ENCODE results near the gene UNC13A.

UNC13A gene

DNA sequence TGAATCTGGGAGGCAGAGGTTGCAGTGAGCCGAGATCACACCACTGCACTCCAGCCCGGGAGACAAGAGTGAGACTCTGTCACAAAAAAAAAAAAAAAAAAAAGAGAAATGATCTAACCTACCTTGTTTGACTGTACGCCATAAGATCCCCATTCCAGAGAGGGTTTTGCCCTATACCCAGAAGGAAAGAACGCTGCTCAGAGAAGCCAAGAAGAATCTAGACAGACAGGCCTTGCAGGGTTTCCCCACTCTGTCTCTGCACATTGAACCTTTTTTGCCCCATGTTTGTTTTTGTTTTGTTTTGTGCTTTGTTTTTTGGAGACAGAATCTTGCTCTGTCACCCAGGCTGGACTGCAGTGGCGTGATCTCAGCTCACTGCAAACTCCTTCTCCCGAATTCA, 23.7 kb upstream of the UNC13A start:
- in situ Hi-C loops (cut with MboI; ENCODE audit: low sequenced_read_pairs): no loop called here

DNA sequence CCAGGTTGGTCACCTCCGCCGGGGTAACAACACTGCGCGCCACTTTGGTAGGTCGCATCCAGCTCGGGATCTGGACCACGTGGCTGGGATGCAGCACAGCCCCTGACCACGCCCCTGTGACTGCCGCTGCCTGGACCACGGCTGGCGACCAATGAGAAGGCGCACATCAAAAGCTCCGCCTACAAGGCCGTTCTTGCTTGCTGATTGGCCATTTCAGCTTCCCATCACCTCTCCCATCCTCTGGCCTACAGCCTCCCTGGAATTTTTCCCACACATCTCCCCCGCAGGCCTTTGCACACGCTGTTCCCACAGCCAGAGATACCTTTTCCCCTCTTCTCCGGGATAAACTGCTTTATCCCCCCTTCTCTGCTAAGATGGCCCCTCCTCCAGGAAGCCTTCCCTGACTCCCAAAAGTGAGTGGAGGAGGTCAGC, 18.6 kb upstream of the UNC13A start:
- in situ Hi-C loops (cut with MboI; ENCODE audit: low sequenced_read_pairs): no loop called here

DNA sequence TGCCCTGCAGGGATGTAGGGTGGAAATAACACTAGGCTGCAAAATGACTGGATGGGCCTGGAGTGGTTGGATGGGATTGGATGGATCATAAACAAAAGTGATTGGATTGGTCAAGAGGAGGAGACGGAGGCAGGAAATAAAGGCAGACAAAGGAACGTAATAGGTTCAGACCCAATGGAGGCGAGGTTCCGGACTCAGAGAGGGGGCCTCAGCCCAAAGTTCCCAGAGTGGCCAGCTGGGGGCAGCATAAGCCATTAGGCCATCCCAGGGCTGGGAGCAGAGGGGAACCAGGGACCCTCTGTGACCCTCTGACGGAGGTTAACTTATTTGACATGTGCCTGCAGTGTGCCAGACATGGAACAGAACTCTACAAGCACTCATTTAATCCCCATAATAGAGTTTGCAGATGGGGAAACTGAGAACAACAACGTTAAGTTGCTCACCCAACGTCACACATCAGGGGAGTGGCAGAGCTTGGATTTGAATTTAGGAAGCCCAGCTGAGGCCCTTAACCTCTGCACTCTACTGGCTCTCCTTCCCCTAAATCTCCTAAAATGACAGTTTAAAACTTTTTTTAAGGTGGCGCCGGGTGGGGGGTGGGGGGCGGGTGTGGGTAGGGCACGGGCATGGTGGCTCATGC, 15.8 kb upstream of the UNC13A start:
- in situ Hi-C loops (cut with MboI; ENCODE audit: low sequenced_read_pairs): no loop called here

DNA sequence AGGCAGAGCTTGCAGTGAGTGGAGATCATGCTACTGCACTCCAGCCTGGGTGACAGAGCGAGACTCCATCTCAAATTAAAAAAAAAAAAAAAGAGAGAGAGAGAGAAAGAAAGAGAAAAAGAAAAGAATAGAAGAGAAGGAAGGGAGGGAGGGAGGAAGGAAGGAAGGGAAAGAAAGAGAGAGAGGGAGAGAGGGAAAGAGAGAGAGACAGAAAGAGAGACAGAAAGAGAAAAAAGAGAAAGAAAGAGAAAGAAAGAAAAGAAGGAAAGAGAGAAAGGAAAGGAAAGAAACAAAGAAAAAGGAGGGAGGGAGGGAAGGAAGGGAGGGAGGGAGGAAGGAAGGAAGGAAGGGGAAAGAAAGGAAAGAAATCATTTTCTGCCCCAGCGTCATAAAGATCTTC, 7.0 kb upstream of the UNC13A start:
- in situ Hi-C loops (cut with MboI; ENCODE audit: low sequenced_read_pairs): no loop called here

DNA sequence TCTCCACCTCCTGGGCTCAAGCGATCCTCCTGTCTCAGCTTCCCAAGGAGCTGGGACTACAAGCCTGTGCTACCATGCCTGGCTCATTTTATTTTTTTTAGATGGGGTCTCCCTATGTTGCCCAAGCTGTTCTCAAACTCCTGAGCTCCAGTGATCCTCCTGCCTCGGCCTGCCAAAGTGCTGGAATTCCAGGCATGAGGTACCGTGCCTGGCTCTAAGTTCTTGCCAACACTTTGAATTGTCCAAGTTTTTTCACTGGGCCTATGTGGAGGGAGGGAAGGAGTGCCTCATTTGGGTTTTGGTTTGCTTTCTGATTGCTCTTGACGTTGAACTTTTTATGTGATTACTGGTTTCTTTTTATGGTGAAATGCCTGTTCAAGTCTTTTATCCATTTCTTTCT, 4.4 kb upstream of the UNC13A start:
- in situ Hi-C loops (cut with MboI; ENCODE audit: low sequenced_read_pairs): no loop called here

DNA sequence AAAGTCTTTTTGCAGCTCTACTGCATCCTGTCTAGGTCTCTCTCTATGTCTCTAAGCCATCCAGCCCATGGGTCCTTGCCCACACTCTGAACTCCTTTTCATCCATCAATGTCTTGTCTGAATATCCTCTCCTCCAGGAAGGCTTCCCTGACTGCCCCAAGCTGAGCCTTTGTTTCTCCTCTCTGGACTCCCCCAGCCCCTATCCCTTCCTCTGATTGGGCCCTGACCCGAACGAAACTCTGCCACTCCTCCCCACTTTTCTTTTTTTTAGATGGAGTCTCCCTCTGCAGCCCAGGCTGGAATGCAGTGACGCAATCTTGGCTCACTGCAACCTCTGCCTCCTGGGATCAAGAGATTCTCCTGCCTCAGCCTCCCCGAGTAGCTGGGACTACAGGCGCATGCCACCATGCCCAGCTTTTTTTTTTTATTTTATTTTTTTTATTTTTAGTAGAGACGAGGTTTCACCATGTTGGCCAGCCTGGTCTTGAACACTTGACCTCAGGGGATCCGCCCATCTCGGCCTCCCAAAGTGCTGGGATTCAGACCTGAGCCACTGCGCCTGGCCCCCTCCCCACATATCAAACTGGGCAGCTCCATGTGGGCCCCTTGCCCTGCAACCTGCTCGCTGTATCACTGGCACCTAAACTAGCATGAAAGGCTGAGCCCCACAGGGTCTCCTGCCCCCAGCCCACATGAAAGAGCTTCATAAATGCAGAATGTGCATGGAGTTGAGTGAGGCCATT, 870 bp upstream of the UNC13A start:
- in situ Hi-C loops (cut with MboI; ENCODE audit: low sequenced_read_pairs): no loop called here

DNA sequence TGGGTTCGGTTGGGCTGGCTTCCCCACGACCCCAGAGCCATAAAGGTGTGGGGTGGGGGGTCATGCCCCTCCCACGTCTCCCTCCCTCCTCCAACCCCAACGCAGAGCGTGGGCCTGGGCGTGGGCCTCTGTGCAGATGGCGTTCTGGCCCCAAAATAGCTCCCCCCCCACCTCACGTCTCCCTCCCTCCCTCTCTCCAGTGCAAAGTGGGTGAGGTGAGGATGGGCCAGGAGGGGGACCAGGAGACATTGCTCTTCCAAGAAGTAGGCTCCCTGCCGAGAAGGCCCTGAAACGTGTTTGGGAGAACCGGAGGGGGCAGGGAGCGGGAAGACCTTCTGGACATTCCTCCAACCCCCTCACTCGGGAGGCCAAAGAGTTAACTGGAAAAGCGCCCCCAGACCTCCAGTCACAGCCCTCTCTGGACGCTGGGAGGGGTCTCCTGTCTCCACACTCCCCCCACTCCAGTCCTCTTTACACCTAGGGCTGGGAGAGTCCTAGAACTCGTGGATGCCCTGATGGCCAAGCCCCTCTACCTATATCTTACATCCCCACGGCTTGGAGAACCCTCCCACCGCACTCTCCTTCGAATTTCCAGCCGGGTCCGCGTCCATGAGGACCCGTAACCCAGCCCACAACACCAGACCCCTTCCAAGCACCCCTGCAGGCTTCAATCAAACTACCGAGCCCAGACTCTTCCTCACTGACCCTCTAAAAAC, 855 bp downstream of the UNC13A start:
- in situ Hi-C loops (cut with MboI; ENCODE audit: low sequenced_read_pairs): no loop called here

DNA sequence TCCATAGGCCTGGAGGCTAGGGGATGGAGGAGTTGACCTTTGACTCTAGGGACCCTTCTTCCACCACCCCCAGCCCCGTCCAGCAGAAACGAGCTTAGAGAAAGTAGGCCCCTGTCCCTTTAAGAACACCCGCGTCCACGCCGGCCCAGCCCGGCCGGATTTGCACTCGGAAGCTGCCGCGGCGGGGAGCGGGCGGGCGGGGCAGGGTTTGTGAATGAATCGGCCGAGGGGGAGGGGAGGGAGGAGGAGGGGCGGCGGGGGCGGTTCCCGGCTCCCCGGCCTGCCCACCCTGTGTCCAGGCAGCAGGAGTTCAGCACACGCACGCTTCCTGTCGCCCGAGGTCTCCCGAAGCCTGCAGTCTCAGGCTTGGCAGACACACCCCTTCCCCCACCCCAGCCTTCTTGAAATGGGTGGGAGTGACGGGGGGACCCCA, 1.5 kb downstream of the UNC13A start:
- in situ Hi-C loops (cut with MboI; ENCODE audit: low sequenced_read_pairs): no loop called here

DNA sequence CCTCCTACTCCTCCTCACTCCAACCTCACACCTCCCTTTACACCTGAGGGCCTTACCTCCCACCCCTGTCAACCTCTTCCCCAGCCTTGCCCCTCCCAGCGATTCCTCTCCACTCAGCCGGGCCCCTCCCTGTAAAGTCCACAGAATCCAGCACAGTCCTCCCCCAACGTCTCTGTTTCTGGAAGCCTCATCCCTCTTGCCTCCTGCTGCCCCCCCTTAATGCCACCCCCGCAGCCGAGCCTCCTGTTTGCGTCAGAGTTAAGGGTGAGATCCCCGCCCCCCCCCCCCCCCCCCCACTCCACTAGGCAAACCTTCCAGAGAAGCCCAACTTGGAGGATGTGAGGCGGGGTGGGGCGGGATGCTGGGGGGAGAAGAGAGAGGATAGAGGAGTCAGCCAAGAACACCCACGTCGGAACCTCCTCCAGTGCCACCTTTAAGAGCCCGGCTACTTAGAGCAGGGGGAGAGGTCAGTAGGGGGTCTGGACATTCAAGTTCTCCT, 2.1 kb downstream of the UNC13A start:
- in situ Hi-C loops (cut with MboI; ENCODE audit: low sequenced_read_pairs): no loop called here

DNA sequence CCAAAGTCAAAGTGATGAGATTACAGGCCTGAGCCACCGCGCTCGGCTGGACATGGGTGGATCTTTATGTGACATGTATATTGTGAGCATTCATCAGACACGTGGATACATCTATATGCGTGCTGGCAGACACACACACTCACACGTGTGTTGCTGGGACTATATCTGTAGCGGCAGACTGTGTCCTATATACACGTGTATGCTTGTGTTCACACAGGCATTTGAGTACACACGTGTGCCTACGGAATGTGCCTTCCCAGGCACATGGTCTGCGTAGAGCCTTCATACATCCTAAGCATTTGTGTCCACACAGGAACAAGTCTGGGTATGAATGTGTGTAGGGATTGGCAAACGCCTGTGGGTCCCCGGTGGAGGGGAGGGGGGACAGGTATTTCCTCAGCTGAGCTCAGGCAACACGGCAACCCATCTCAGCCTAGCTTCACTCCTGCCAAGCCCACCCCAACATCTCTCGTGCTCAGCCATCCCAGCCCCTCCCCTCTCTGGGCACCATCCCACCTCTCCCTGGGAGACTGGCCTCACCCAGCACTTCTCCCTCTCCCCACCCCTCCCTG, 2.6 kb downstream of the UNC13A start:
- in situ Hi-C loops (cut with MboI; ENCODE audit: low sequenced_read_pairs): no loop called here

DNA sequence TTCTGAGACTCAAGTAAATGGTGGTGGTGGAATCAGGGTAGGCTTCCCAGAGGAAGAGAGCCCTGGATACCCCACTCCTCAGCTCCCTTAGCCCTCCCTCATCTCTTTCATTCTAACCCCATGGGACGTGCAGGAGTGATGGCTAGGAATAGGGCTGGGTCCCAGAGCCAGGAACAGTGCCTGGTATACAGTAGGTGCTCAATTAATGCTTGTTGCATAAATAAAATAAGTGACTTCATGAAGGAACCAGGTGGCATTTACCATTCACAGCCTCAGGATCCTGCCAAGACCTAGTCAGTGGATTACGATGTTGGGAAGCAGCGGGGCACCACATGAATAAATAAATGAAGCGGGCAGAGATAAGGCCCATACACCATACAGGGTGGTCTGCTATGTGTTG, 3.9 kb downstream of the UNC13A start:
- in situ Hi-C loops (cut with MboI; ENCODE audit: low sequenced_read_pairs): no loop called here

DNA sequence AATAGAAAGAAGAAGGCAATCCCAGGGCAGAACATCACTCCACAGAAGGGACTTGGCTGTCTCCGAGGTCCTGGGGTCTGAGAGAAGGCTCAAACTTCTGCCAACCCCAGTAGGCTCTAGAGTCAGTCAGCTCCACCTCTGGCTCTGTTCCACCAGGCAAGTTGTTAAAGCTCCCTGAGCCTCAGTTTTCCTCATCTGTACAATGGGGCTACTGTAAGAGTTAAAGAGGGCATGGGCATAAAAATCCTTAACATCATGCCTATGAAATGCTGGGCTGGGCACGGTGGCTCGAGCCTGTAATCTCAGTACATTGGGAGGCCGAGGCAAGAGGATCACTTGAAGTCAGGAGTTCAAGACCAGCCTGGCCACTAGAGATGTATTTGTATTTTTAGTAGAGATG, 5.1 kb downstream of the UNC13A start:
- in situ Hi-C loops (cut with MboI; ENCODE audit: low sequenced_read_pairs): no loop called here

DNA sequence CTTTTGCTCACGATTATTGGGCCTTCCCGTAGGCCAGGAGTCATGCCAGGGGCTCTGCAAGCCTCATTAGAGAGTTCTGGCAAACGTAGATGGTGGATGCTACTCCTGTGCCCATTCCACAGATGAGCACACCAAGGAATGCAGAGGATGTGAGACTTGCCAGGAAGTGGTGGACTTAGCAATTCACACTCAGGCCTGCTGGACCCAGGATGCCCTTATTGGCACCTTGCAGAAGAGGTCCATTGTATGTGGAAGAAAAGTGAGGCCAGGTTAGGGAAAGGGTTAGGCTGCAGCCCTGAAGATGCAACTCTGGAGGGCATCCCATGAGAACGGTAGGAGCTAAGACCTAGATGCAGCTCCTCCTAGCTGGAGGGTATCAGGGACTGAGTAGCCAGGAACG, 5.9 kb downstream of the UNC13A start:
- in situ Hi-C loops (cut with MboI; ENCODE audit: low sequenced_read_pairs): no loop called here

DNA sequence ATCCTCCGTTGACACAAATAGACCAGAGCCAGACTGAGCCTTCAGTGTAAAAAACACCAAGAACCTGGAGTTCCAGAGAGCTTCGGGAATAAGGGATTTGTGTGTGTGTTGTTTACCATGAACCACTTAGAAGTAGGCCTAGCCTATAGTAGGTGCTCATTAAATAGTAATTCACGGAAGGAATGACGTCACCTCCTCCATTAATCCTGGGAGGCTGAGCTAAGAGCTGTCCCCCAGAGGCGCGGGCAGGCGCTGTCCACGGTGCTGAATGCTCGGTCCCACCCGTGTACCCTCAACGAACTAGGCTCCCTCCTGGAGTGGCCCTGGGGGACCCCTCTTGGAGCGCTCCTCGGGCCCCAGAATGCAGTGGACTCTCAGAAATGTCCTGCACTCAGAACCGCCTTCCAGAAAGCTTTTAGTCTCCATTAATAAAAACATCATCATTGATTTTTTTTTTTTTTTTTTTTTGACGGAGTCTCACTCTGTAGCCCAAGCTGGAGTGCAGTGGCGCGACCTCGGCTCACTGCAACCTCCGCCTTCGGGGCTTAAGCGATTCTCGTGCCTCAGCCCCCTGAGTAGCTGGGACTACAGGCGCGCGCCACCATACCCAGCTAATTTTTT, 6.5 kb downstream of the UNC13A start:
- in situ Hi-C loops (cut with MboI; ENCODE audit: low sequenced_read_pairs): no loop called here

DNA sequence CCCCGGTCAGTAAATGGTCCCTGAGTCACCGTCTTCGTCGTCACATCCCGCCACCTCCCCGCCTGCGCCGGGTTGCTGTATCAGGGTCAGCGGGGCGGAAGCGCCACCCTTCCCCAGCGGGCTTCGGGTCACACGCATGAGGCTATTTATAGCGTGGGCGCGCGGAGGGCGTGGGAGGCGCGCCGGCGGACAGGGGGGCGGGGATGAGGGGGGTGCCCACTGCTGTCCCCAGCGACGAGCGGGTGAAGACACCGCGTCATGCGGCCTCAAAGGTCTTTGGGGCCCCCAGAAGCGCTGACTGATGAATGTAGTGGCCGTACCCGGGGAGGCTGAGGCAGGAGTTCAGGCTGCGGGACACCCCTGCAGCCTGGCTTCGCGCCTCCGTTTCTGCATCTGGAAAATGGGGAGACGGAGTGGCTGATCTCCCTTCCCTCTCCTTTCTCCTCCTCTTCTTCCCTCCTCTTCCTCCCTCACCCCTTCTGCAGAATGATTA, 7.9 kb downstream of the UNC13A start:
- in situ Hi-C loops (cut with MboI; ENCODE audit: low sequenced_read_pairs): no loop called here

DNA sequence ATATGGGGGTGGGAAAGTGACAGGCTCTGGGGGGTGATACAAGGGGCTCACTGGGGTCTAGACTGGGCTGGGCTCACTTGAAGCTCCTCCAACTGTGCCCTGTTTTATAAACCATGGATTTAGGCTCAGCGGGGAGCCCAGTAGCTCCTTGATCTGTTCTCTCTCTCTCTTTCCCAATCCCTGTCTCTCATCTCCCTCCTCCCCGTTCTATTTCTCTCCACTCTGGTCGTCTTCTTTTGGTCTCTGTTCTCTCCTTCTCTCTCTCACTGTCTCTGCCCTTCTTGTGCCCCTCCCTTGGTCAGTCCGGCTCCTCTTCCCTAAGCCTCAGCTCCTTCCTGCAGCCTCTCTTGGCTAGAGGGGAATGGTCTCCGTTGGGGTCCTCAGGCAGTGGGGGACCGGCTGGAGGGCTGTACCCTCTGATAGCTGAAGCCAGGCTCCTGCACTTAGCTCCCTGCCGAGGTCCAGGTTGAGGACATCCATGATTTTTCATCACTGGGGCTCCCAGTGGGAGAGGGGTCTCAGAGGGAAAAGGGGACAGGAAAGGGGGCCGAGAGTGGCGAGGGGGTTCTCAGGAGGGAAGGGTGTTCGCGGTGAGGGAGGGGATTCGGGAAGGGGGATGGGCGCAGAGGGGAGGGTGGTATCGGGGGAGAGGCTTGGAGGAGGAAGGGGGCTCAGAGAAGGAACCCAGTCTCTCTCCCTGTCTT, 8.5 kb downstream of the UNC13A start:
- in situ Hi-C loops (cut with MboI; ENCODE audit: low sequenced_read_pairs): no loop called here

DNA sequence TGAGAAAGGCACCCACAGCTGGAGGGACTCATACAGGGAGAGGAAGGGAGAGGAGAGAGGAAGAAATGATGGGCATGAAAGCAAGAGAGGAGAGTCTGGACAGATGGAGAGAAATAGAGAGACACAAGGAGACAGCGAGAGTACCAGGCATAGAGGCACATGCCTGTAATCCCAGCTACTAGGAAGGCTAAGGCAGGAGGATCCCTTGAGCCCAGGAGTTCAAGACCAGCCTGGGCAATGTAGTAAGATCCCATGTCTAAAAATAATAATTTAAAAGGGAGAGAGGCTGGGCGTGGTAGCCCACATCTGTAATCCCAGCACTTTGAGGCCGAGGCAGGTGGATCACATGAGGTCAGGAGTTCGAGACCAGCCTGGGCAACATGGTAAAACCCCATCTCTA, 9.3 kb downstream of the UNC13A start:
- in situ Hi-C loops (cut with MboI; ENCODE audit: low sequenced_read_pairs): no loop called here

DNA sequence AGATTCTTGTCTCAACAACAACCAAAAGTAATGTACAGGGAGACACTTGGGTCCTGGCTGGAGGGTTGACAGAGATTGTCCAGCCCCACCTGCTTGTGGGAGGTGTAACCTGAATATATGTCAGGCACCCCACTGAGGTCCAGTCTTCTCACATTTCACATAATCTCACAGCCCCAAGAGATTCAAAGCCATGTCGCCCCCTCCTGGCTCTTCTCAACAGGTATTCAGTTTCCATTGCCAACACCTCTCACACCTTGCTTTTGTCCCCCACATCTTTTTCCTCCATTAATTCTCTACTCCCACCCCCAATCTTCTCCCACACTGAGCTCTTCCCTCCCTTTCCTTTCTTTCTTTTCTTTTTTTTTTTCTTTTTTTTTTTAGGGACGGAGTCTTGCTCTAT, 11.2 kb downstream of the UNC13A start:
- in situ Hi-C loops (cut with MboI; ENCODE audit: low sequenced_read_pairs): no loop called here

DNA sequence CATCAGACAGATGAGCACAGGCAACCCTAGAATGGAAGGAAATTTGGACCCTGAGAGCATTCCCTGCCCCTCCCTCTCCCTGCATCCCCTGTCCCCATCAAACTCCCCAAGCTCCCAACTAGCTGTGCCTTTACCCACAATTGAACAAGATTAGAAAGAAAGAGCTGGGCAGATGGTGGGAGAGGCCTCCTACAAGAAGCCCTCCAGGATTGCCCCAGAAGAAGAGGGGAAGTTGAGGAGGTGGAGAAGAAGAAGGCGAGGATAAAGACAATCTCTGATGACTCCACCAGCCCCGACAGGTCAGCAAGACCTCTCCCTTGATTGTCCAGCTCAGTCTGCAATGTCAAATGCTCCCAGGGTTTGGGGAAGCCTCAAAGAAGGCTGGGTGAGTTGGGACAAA, 11.9 kb downstream of the UNC13A start:
- in situ Hi-C loops (cut with MboI; ENCODE audit: low sequenced_read_pairs): no loop called here
